GM11168 (cell line): ENCODE results near the gene EXD3.

Experiments used
- in situ Hi-C: fragments of 300-500 bp; cut with MboI; formaldehyde crosslinking; loops from one replicate; pipeline ENCODE4 v1.12.0; 2022; ENCODE audit warnings: low sequenced_read_pairs; ENCODE audit not compliant: unreplicated experiment

EXD3 gene

GRCh38 chr9:137370865-137371520 is 52.0 kb downstream of the EXD3 start:
- in situ Hi-C loops: no loop called here

- in situ Hi-C loops: no loop called here
Measured at GRCh38 chr9:137369911-137370764, 52.8 kb downstream of the EXD3 start.

- in situ Hi-C loops: no loop called here
Measured at GRCh38 chr9:137369061-137369787, 53.7 kb downstream of the EXD3 start.

GRCh38 chr9:137368431-137369035 is 54.4 kb downstream of the EXD3 start:
- in situ Hi-C loops: no loop called here

DNA sequence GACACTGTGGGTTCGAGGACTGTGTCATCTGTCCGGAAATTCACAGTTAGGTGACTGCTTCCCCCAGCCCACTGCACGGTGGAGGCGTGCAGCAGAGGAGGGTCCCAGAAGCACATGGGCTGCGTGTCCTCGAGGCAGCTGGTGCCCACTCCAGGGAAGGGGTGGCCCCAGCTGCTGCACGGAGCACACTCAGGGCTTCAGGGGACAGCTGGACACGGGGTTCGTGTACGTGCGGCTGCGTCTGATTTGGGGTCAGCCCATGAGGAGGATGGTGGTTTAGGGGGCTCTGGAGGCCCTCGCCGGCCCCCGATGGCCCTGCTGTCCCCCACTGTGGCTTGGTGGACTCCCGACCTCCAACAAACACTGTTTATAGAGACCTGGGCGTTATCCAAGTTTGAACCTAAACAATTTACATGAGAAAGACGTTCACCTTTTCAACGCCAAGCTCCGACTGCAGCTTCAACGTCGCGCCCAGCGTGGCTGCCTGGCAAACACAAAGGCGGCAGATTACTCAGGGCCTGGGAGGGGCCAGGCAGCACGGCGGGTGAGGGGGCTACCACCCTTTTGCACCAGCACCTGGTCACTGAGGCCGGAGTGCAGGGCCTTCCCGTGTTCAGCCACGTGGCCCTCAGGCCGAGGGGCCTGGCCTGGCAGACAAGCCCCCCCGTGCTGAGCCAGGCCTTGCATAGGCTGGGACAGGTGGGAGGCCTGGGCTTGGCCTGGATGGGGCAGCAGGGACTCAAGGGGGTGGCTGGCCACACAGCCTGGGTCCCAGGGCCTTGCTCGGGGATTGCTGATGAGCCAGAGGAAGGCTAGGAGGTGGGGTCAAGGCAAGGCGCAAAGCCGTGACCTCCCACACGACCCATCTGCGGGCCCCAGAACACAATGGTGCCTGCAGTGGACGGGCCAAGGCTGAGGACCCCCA is 55.2 kb downstream of the EXD3 start:
- in situ Hi-C loops: no loop called here

DNA sequence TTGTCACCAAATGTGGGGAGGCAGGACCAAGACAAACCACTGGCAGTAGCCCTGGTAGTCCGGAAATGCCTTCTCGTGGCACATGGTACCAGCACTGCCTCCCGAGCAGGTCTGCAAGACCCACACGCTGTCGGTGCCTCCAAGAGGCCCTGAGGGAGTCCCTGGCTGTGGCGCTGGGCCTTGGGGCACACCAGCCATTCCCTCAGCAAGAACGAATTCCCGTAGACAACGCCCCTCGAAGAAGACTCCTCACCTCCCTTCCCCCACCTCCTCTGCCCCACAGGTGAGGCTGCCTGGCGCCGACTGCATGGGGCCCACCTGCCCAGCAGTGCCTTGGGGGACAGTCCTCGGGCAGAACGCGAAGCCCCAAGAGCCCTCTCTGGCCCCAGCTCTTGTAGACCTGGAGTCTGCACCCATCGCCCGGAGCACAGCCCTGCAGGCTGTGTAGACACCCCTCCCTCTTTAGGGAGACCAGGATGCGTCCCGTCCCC is 56.0 kb downstream of the EXD3 start:
- in situ Hi-C loops: no loop called here

GRCh38 chr9:137366445-137366810 is 56.5 kb downstream of the EXD3 start:
- in situ Hi-C loops: no loop called here

DNA sequence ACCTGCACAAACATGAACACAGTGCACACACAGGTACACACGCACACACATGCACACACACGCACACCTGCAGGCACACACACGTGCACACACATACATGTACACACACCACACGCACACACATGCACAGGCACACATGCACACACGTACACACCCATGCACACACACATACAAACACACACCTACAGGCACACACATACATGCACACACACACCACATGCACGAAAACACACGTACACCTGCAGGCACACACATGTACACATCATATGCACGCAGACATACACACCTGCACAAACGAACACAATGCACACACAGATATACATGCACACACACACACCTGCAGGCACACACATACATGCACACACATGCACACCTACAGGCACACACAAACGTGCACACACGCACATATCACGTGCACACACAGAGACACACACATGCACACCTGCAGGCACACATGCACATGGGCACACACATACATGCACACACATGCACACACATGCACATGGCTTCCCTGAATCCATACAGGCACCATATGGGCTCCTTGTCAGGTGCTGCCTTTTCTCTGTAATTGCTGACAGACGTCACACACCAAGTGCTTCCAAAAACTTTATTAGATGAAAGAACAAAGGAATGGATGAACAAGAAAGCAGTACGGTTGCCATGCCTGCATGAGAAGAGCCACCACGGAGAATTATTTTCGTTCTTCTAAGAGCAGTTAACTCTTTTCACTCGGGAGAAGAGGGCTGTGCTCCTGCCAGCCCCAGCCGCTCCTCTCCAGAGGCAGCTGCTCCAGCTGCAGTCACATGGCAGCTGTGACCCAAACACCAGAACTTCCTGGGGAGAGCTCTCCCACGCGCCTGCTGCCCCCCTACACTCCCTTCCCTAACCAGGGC is 57.2 kb downstream of the EXD3 start:
- in situ Hi-C loops: no loop called here

DNA sequence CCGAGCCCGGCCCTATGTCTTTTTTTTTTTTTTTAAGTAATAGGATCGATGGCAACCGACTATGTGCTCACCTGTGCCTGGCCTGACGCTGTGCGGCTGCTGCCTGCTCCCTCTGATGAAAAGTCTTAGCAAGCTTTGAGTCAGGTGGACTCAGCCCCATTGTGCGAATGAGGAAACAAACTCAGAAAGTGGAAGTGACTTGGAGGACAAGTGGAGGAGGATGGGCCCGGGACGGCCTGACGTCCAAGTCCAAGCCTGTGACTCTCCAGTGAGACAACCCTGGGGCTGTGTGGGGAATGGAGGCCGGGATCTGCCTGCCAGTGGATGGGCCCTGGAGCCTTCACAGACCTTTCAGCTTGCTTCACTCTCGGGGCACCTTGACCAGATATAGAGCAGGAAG is 57.9 kb downstream of the EXD3 start:
- in situ Hi-C loops: no loop called here

- in situ Hi-C loops: no loop called here
Measured at GRCh38 chr9:137359850-137360249, 63.1 kb downstream of the EXD3 start.

GRCh38 chr9:137358126-137358525 is 64.8 kb downstream of the EXD3 start:
- in situ Hi-C loops: no loop called here

GRCh38 chr9:137357166-137357565 is 65.8 kb downstream of the EXD3 start:
- in situ Hi-C loops: no loop called here

DNA sequence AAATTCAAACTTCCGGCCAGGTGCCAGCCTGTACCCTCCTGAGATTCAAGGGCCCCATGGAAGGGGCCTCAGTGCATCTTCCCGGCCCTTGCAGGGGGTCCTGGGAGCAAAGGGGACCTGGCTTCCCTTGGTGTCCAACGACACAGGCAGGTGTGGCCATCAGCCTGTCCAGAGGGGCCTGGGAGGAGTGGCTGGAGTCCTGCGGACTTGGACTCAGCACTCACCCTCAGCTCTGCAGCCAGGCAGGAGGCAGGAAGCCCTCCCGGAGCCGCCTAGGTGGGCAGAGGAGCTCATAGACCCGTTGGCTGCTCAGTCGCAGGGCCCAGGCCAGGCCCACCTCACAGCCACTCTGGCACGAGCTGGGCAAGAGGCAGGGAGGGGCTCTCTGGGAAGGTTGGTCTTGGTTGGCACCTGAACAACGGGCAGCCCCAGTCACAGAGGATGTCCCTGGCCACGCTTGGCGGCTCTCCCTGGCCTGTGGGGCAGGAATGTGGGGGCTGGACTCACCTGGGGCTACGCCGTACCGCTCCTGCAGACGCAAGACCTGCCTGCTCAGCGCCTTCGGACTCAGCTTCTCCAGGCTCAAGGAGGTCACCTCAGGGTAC is 67.1 kb downstream of the EXD3 start:
- in situ Hi-C loops: no loop called here

DNA sequence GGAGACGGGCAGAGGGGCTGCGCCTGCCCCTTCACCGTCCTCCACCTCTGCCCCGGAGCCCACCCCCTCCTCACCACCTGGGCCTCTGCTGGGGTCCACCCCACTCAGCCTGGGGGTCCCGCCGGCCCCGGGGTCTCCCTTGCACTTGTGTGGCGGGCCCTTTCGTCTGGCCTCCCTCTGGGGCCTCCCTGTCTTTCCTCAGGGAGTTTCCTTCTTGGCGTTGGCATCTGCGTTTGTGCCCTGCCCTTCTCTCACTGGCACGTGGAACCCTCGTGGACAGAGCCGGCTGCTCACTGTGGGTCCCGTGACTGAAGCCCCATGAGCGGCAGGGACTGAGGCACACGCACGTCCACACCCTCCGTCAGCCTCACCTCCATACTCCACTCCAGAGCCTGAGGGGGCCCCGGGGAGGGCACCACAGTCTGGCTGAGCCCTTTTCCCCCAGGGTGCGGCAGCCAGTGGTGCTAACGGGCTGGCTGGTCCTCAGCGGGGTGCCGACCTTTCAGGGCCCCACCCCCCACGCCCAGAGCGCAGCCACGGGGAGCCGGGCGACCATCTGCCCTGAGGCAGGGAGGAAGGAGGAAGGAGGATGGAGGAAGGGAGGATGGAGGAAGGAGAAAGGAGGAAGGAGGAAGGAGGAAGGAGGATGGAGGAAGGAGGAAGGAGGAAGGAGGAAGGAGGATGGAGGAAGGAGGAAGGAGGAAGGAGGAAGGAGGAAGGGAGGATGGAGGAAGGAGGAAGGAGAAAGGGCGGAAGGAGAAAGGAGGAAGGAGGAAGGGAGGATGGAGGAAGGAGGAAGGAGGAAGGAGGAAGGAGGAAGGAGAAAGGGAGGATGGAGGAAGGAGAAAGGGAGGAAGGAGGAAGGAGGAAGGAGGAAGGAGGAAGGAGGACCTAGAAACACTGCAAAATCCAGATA is 67.9 kb downstream of the EXD3 start:
- in situ Hi-C loops: no loop called here

DNA sequence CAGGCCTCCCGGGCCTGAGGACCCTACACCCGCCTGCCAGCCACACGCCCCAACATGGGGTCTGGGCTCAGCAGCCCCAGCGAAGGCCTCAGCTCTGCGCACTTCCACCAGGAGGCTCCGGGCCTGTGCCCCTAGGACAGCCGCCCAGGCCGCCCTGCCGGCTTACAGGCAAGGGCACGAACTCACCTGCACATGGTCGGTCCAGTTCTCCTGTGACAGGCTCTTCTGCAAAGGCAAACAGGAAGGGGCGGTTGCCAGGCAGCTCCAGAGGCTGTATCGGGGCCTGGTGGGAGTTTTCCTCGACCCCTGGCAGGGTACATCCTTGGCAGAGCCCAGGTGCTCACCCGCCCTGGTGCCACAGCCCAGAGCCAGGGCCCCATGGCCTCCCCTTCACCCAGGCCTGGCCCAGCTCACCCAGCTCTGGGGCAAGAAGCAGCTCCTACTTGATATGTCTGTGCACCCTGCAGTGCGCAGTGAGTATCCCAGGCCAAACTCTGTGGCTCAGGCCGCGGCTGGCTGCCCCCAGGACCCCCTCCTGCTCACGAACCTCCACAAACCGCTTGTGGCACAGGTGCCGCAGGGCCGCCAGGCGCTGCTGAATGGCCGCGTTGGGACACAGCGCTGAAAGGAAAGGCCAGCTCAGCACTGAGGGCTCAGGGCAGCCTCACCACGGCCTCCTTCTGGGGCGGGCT is 68.7 kb downstream of the EXD3 start:
- in situ Hi-C loops: no loop called here
